Tongue (tissue), 1 donor: ENCODE results near the gene ELP2. TPM values are rescaled to one million over a fixed set of nuclear protein-coding genes. Genes with fewer than 3 reads are reported as not detected.

Source experiments
- total RNA-seq: library from RNA; depleted of rRNA; stranded (reverse); fragments of >200 nt; gene quantifications from one replicate; pipeline ENCODE4 v1.2.3, GENCODE V29; 2014

The ELP2 gene
- total RNA-seq, 1 donor from 2014 or later, result 96.2 TPM

Other genes with a start within 250 kb of the ELP2 start
- gene RPRD1A, start 62.3 kb upstream of the ELP2 start, total RNA-seq, result 76.0 TPM
- gene SLC39A6, start 559 bp upstream of the ELP2 start, total RNA-seq, result 39.5 TPM
- 0.31 TPM for gene MOCOS, start 57.6 kb downstream of the ELP2 start, total RNA-seq
- gene FHOD3, start 167.8 kb downstream of the ELP2 start, total RNA-seq, result 33.0 TPM